Astrocyte (in vitro differentiated cells and primary cell): ENCODE results near the gene NR2C2AP. TPM values are rescaled to one million over a fixed set of nuclear protein-coding genes. Genes with fewer than 3 reads are reported as not detected.

ENCODE experiments used
- DNase-seq: peaks from one replicate; pipeline ENCODE4 v3.0.0-alpha.2; 2010; ENCODE audit warnings: low read depth
- FAIRE-seq: peaks from 2 replicates; lab custom pipeline; 2011; peaks lifted over from hg19 to GRCh38; lab: Jason Lieb, UNC
- H2AFZ ChIP-seq: 2 replicates; pipeline ENCODE4 v1.6.0; 2012; ENCODE audit warnings: low read depth, low read length, inconsistent platforms
- H3K27ac ChIP-seq: 2 replicates; pipeline ENCODE4 v1.5.1; 2011; ENCODE audit warnings: low read depth, low read length, inconsistent platforms
- H3K27me3 ChIP-seq: 2 replicates; pipeline ENCODE4 v1.6.0; 2011; ENCODE audit warnings: low read length, inconsistent platforms; ENCODE audit not compliant: insufficient read depth
- H3K36me3 ChIP-seq: 2 replicates; pipeline ENCODE4 v1.5.1; 2011; ENCODE audit warnings: low read length, inconsistent platforms; ENCODE audit not compliant: insufficient read depth
- H3K4me1 ChIP-seq: 2 replicates; pipeline ENCODE4 v1.5.1; 2011; ENCODE audit warnings: low read length, inconsistent platforms; ENCODE audit not compliant: insufficient read depth
- H3K4me2 ChIP-seq: 2 replicates; pipeline ENCODE4 v1.6.0; 2012; ENCODE audit warnings: low read length, inconsistent platforms
- H3K4me3 ChIP-seq: 2 replicates; pipeline ENCODE4 v1.5.1; 2011; ENCODE audit warnings: low read depth, mild to moderate bottlenecking, low read length, inconsistent platforms; ENCODE audit not compliant: insufficient read depth
- H3K79me2 ChIP-seq: 2 replicates; pipeline ENCODE4 v1.6.0; 2012; ENCODE audit warnings: mild to moderate bottlenecking, low read length, inconsistent platforms; ENCODE audit not compliant: insufficient read depth
- H3K9ac ChIP-seq: 2 replicates; pipeline ENCODE4 v1.6.0; 2012; ENCODE audit warnings: mild to moderate bottlenecking, low read length, inconsistent platforms
- H3K9me3 ChIP-seq: 2 replicates; pipeline ENCODE4 v1.5.1; 2012; ENCODE audit warnings: low read depth, mild to moderate bottlenecking, low read length, inconsistent platforms; ENCODE audit not compliant: insufficient read depth
- H4K20me1 ChIP-seq: 2 replicates; pipeline ENCODE4 v1.6.0; 2012; ENCODE audit warnings: low read length, inconsistent platforms; ENCODE audit not compliant: insufficient read depth
- H3K27ac Mint-ChIP-seq: one replicate; pipeline ENCODE4 v1.8.0; 2021; ENCODE audit warnings: mild to moderate bottlenecking, mixed read lengths; ENCODE audit not compliant: unreplicated experiment
- H3K27me3 Mint-ChIP-seq: one replicate; pipeline ENCODE4 v1.8.0; 2021; ENCODE audit warnings: low read depth, mixed read lengths; ENCODE audit not compliant: unreplicated experiment
- H3K36me3 Mint-ChIP-seq: one replicate; pipeline ENCODE4 v1.8.0; 2021; ENCODE audit warnings: low read depth, mixed read lengths; ENCODE audit not compliant: unreplicated experiment
- H3K4me1 Mint-ChIP-seq: one replicate; pipeline ENCODE4 v1.8.0; 2021; ENCODE audit warnings: low read depth, mixed read lengths; ENCODE audit not compliant: unreplicated experiment
- H3K4me3 Mint-ChIP-seq: one replicate; pipeline ENCODE4 v1.8.0; 2021; ENCODE audit warnings: mild to moderate bottlenecking, moderate library complexity, mixed read lengths; ENCODE audit not compliant: unreplicated experiment
- H3K9me3 Mint-ChIP-seq: one replicate; pipeline ENCODE4 v1.8.0; 2021; ENCODE audit warnings: mild to moderate bottlenecking, mixed read lengths; ENCODE audit not compliant: unreplicated experiment
- CTCF ChIP-seq: IDR thresholded peaks from 2 replicates; pipeline ENCODE4 v1.5.1; 2011; ENCODE audit warnings: low read depth, mild to moderate bottlenecking, inconsistent platforms, low read length, moderate library complexity; ENCODE audit not compliant: insufficient read depth
- EZH2 ChIP-seq: IDR thresholded peaks from 2 replicates; pipeline ENCODE4 v1.6.1; 2012; ENCODE audit warnings: mild to moderate bottlenecking, low read length, inconsistent platforms; ENCODE audit not compliant: insufficient read depth
- total RNA-seq: library from RNA; stranded (reverse); gene quantifications from 2 replicates; pipeline ENCODE4 v1.2.1, GENCODE V29; 2021

NR2C2AP gene
- total RNA-seq, 1 donor from 2014 or later: 5.1 TPM

GRCh38 chr19:19171821-19172532 lies 31.2 kb downstream of the NR2C2AP start:
- Histone ChIP-seq H3K79me2 (no peaks in the 10 kb centered on the region), H4K20me1 (peaks cover 25% of the 10 kb centered on the region), H3K9me3 (no peaks in the 10 kb centered on the region), H3K4me1 (peaks cover 7% of the 10 kb centered on the region), H3K9ac (no peak overlapping the region), H3K4me2 (no peak overlapping the region), H3K27ac (no peak overlapping the region), H3K4me3 (no peak overlapping the region), H3K27me3 (no peaks in the 10 kb centered on the region), H2AFZ (no peak overlapping the region), H3K36me3 (no peaks in the 10 kb centered on the region)
- H3K27ac Mint-ChIP-seq: peak overlapping the region; percentile 72
- peaks cover 5% of the 10 kb centered on the region for H3K4me1 Mint-ChIP-seq
- H3K4me3 Mint-ChIP-seq: no peak overlapping the region
- TF ChIP-seq EZH2: no peak
- H3K27me3 Mint-ChIP-seq: peaks cover 20% of the 10 kb centered on the region
- no peaks in the 10 kb centered on the region for H3K9me3 Mint-ChIP-seq
- DNase-seq (no peak), FAIRE-seq (no peak)
- peaks cover 3% of the 10 kb centered on the region for H3K36me3 Mint-ChIP-seq

- Mint-ChIP-seq H3K27ac (peak overlapping the region; percentile 69), H3K4me3 (peak overlapping the region; percentile 64), H3K4me1 (peaks cover 5% of the 10 kb centered on the region), H3K9me3 (no peaks in the 10 kb centered on the region), H3K27me3 (peaks cover 20% of the 10 kb centered on the region), H3K36me3 (no peaks in the 10 kb centered on the region)
- no peaks in the 10 kb centered on the region for H3K27me3 ChIP-seq
- no peaks in the 10 kb centered on the region for H3K9me3 ChIP-seq
- DNase-seq (no peak), FAIRE-seq (no peak)
- H3K27ac ChIP-seq: no peak overlapping the region
- no peaks in the 10 kb centered on the region for H3K79me2 ChIP-seq
- H2AFZ ChIP-seq: no peak overlapping the region
- no peak overlapping the region for H3K4me2 ChIP-seq
- no peak overlapping the region for H3K4me3 ChIP-seq
- peaks cover 7% of the 10 kb centered on the region for H3K4me1 ChIP-seq
- H3K36me3 ChIP-seq: no peaks in the 10 kb centered on the region
- no peak overlapping the region for H3K9ac ChIP-seq
- TF ChIP-seq CTCF (no peak), EZH2 (no peak)
- peaks cover 21% of the 10 kb centered on the region for H4K20me1 ChIP-seq
These were observed 32.1 kb downstream of the NR2C2AP start for GRCh38 chr19:19170873-19171672.

- Histone ChIP-seq H3K79me2 (no peaks in the 10 kb centered on the region), H3K4me1 (peaks cover 7% of the 10 kb centered on the region), H3K4me2 (peak within 1 kb of the TSS; percentile 79), H2AFZ (no peak within 1 kb of the TSS), H3K27ac (no peak within 1 kb of the TSS), H4K20me1 (peaks cover 20% of the 10 kb centered on the region), H3K9ac (no peak within 1 kb of the TSS), H3K27me3 (no peaks in the 10 kb centered on the region), H3K9me3 (no peaks in the 10 kb centered on the region), H3K4me3 (no peak within 1 kb of the TSS), H3K36me3 (no peaks in the 10 kb centered on the region)
- H3K36me3 Mint-ChIP-seq: no peaks in the 10 kb centered on the region
- H3K4me3 Mint-ChIP-seq: peak within 1 kb of the TSS; percentile 64
- no peak for FAIRE-seq
- no peak within 1 kb of the TSS for H3K27ac Mint-ChIP-seq
- peaks cover 24% of the 10 kb centered on the region for H3K27me3 Mint-ChIP-seq
- peaks cover 5% of the 10 kb centered on the region for H3K4me1 Mint-ChIP-seq
- no peaks in the 10 kb centered on the region for H3K9me3 Mint-ChIP-seq
- peak; percentile 20 for DNase-seq
- no peak for TF ChIP-seq EZH2
- no peak for TF ChIP-seq CTCF
These were observed 33.0 kb downstream of the NR2C2AP start, which contains the start of gene MEF2B for GRCh38 chr19:19170053-19170872. Gene MEF2B, minus strand, starts transcription at chr19:19170263. Its CDS starts 19,528 bp downstream, at chr19:19150735.
